ENCODE data around the gene BBS2. TPM values are rescaled to one million over a fixed set of nuclear protein-coding genes. Genes with fewer than 3 reads are reported as not detected.
A peak's percentile ranks its signal among the peaks of the same experiment; 100 is the strongest.

BBS2 gene
- total RNA-seq, 2 donors from 2014 or later, result 28.6 to 49.6 TPM

- Histone ChIP-seq H3K36me3 (no peaks in the 10 kb centered on the region), H3K9me3 (no peaks in the 10 kb centered on the region), H3K4me3 (no peak overlapping the region), H3K27ac (no peak overlapping the region), H3K27me3 (no peaks in the 10 kb centered on the region), H3K4me1 (no peaks in the 10 kb centered on the region)
- no peak for TF ChIP-seq CTCF (IDR thresholded peaks at IDR 0.05)
- no peak for DNase-seq (ENCODE audit: low spot score)
Measured at GRCh38 chr16:56558024-56558747, 38.4 kb upstream of the BBS2 start.

- no peak for TF ChIP-seq CTCF (IDR thresholded peaks at IDR 0.05)
- Histone ChIP-seq H3K4me1 (peaks cover 0 to 14% of the 10 kb centered on the region in 2 donors), H3K36me3 (no peaks in the 10 kb centered on the region), H3K9me3 (no peaks in the 10 kb centered on the region), H3K27me3 (no peaks in the 10 kb centered on the region), H3K4me3 (no peak overlapping the region), H3K27ac (no peak overlapping the region)
- DNase-seq (ENCODE audit: low spot score), result no peak
Measured at GRCh38 chr16:56554441-56554840, 34.6 kb upstream of the BBS2 start.

- peaks cover 0 to 14% of the 10 kb centered on the region in 2 donors for H3K4me1 ChIP-seq
- H3K27ac ChIP-seq, result peak overlapping the region in 1 of 2 donors; percentile 25
- no peak for TF ChIP-seq CTCF (IDR thresholded peaks at IDR 0.05)
- no peaks in the 10 kb centered on the region for H3K9me3 ChIP-seq
- H3K4me3 ChIP-seq, result no peak overlapping the region
- no peaks in the 10 kb centered on the region for H3K36me3 ChIP-seq
- no peak for DNase-seq (ENCODE audit: low spot score)
- H3K27me3 ChIP-seq, result no peaks in the 10 kb centered on the region
Measured at GRCh38 chr16:56551796-56552738, 32.2 kb upstream of the BBS2 start.

GRCh38 chr16:56549744-56550385 lies 30.0 kb upstream of the BBS2 start:
- TF ChIP-seq CTCF (IDR thresholded peaks at IDR 0.05), result no peak
- DNase-seq (ENCODE audit: low spot score), result no peak
- peaks cover 0 to 14% of the 10 kb centered on the region in 2 donors for H3K4me1 ChIP-seq
- H3K4me3 ChIP-seq, result no peak overlapping the region
- no peaks in the 10 kb centered on the region for H3K9me3 ChIP-seq
- H3K36me3 ChIP-seq, result no peaks in the 10 kb centered on the region
- H3K27ac ChIP-seq, result no peak overlapping the region
- no peaks in the 10 kb centered on the region for H3K27me3 ChIP-seq

GRCh38 chr16:56549161-56549560 lies 29.3 kb upstream of the BBS2 start:
- H3K27me3 ChIP-seq, result no peaks in the 10 kb centered on the region
- H3K4me1 ChIP-seq, result peaks cover 0 to 14% of the 10 kb centered on the region in 2 donors
- no peak for TF ChIP-seq CTCF (IDR thresholded peaks at IDR 0.05)
- no peak overlapping the region for H3K4me3 ChIP-seq
- H3K9me3 ChIP-seq, result no peaks in the 10 kb centered on the region
- no peak for DNase-seq (ENCODE audit: low spot score)
- H3K27ac ChIP-seq, result no peak overlapping the region
- no peaks in the 10 kb centered on the region for H3K36me3 ChIP-seq

Measured in right atrium auricular region (tissue), 2 donors.